GM12878 (cell line): ENCODE results near the gene CRACDL. TPM values are rescaled to one million over a fixed set of nuclear protein-coding genes. Genes with fewer than 3 reads are reported as not detected.

Experiments
- ATAC-seq: fragments of 200-7000 bp; cut with Tn5 transposase; 3 replicates; pipeline ENCODE4 v1.9.1; 2020; ENCODE audit warnings: mild to moderate bottlenecking, moderate library complexity
- BruUV-seq: library from RNA; stranded (reverse); fragments of 400-500 nt; replicated peaks from 2 replicates; lab custom pipeline; 2021; lab: Mats Ljungman, UMichigan
- CTCF ChIA-PET: fragments of 300-600 bp; sonication (Branson Sonifier 250); formaldehyde crosslinking; extraction: SDS; loops from one replicate; lab custom pipeline; 2021; ENCODE audit warnings: inconsistent platforms; lab: Yijun Ruan, JAX
- POLR2A ChIA-PET: fragments of 350-600 bp; formaldehyde crosslinking; extraction: SDS; loops from one replicate; lab custom pipeline; 2021; ENCODE audit warnings: inconsistent platforms; lab: Charles Lee
- RAD21 ChIA-PET: fragments of 300-600 bp; sonication (Branson Sonifier 250); formaldehyde crosslinking; loops from one replicate; lab custom pipeline; 2023; ENCODE audit warnings: antibody characterized with exemption; ENCODE audit not compliant: unreplicated experiment; lab: Charles Lee
- SMC1A ChIA-PET: fragments of 300-600 bp; sonication (Branson Sonifier 250); formaldehyde crosslinking; loops from one replicate; lab custom pipeline; 2023; ENCODE audit not compliant: unreplicated experiment, uncharacterized antibody; lab: Charles Lee
- DNase-seq: peaks from one replicate; pipeline ENCODE4 v3.0.0-alpha.2; 2011; ENCODE audit warnings: low read depth, low spot score
- FAIRE-seq: peaks from 3 replicates; lab custom pipeline; 2011; peaks lifted over from hg19 to GRCh38; lab: Jason Lieb, UNC
- H2AFZ ChIP-seq: 2 replicates; pipeline ENCODE4 v1.6.0; 2011; ENCODE audit warnings: low read depth, low read length, control low read depth; ENCODE audit not compliant: control insufficient read depth
- H3K27ac ChIP-seq: 2 replicates; pipeline ENCODE4 v1.5.1; 2011; ENCODE audit warnings: control low read depth; ENCODE audit not compliant: control insufficient read depth, insufficient read depth
- H3K27me3 ChIP-seq, 2 experiments: replicated peaks in 1 of 2; 2 replicates each; pipeline versions ENCODE4 v1.6.0 to v1.6.1; 2011; ENCODE audit warnings: low read length in 1 of 2; ENCODE audit not compliant: control insufficient read depth in 2 of 2, insufficient read depth in 2 of 2
- H3K36me3 ChIP-seq, 2 experiments: 2 replicates each; pipeline ENCODE4 v1.5.1; 2011; ENCODE audit warnings: low read length in 1 of 2; ENCODE audit not compliant: control insufficient read depth in 2 of 2, insufficient read depth in 2 of 2
- H3K4me1 ChIP-seq: 2 replicates; pipeline ENCODE4 v1.6.1; 2011; ENCODE audit warnings: mild to moderate bottlenecking, low read length, moderate library complexity, mixed read lengths; ENCODE audit not compliant: control insufficient read depth, insufficient read depth
- H3K4me2 ChIP-seq: 2 replicates; pipeline ENCODE4 v1.6.0; 2011; ENCODE audit warnings: control low read depth; ENCODE audit not compliant: control insufficient read depth, insufficient read depth
- H3K4me3 ChIP-seq: fragments of 200-600 bp; sonication (generic); 2 replicates; pipeline ENCODE4 v1.5.1; 2016
- H3K79me2 ChIP-seq: 2 replicates; pipeline ENCODE4 v1.6.0; 2011; ENCODE audit warnings: low read length; ENCODE audit not compliant: control insufficient read depth, insufficient read depth
- H3K9ac ChIP-seq: 2 replicates; pipeline ENCODE4 v1.8.0; 2011; ENCODE audit warnings: low read length, control low read depth, mixed read lengths; ENCODE audit not compliant: control insufficient read depth, insufficient read depth
- H3K9me3 ChIP-seq: replicated peaks from 3 replicates; pipeline ENCODE4 v1.5.1; 2011; ENCODE audit warnings: mild to moderate bottlenecking, low read length; ENCODE audit not compliant: control insufficient read depth, insufficient read depth
- H4K20me1 ChIP-seq: 2 replicates; pipeline ENCODE4 v1.6.0; 2011; ENCODE audit not compliant: control insufficient read depth, insufficient read depth
- CBFB ChIP-seq: IDR thresholded peaks from 2 replicates; pipeline ENCODE4 v1.6.1; 2016; ENCODE audit warnings: antibody characterized with exemption, low read depth
- CREM ChIP-seq: IDR thresholded peaks from 2 replicates; pipeline ENCODE4 v1.6.1; 2014; ENCODE audit warnings: antibody characterized with exemption, low read depth
- GATAD2B ChIP-seq: fragments of 450-650 bp; conservative IDR thresholded peaks from 2 replicates; pipeline ENCODE4 v1.6.1; 2017; ENCODE audit warnings: low read depth, mild to moderate bottlenecking, moderate library complexity
- JUNB ChIP-seq: IDR thresholded peaks from 2 replicates; pipeline ENCODE4 v1.6.1; 2016; ENCODE audit warnings: antibody characterized with exemption, mild to moderate bottlenecking
- JUND ChIP-seq: IDR thresholded peaks from 2 replicates; pipeline ENCODE4 v1.6.1; 2012; ENCODE audit warnings: low read depth, mild to moderate bottlenecking, low read length, improper control_type of control experiment, moderate library complexity
- LARP7 ChIP-seq: fragments of 450-650 bp; IDR thresholded peaks from 2 replicates; pipeline ENCODE4 v1.6.1; 2017; ENCODE audit warnings: mild to moderate bottlenecking
- MLLT1 ChIP-seq: fragments of 450-650 bp; IDR thresholded peaks from 2 replicates; pipeline ENCODE4 v1.6.1; 2016; ENCODE audit warnings: mild to moderate bottlenecking
- NBN ChIP-seq: fragments of 450-650 bp; IDR thresholded peaks from 2 replicates; pipeline ENCODE4 v1.6.1; 2016
- PBX3 ChIP-seq: IDR thresholded peaks from 2 replicates; pipeline ENCODE4 v1.6.1; 2011; ENCODE audit warnings: mild to moderate bottlenecking, low read depth, low read length, moderate library complexity; ENCODE audit not compliant: insufficient replicate concordance
- POU2F2 ChIP-seq: IDR thresholded peaks from 3 replicates; pipeline ENCODE4 v1.6.1; 2011; ENCODE audit warnings: low read depth, mild to moderate bottlenecking, low read length, borderline replicate concordance
- REST ChIP-seq: IDR thresholded peaks from 2 replicates; pipeline ENCODE4 v1.6.1; 2012; ENCODE audit warnings: mild to moderate bottlenecking, low read depth, low read length
- RFX5 ChIP-seq: IDR thresholded peaks from 2 replicates; pipeline ENCODE4 v1.6.1; 2011; ENCODE audit warnings: low read depth, low read length, improper control_type of control experiment
- SMARCA5 ChIP-seq: fragments of 450-650 bp; IDR thresholded peaks from 2 replicates; pipeline ENCODE4 v1.6.1; 2017; ENCODE audit warnings: mild to moderate bottlenecking
- SREBF1 ChIP-seq: IDR thresholded peaks from 2 replicates; pipeline ENCODE4 v1.6.1; 2012; ENCODE audit warnings: mild to moderate bottlenecking, low read length
- SREBF2 ChIP-seq: IDR thresholded peaks from 2 replicates; pipeline ENCODE4 v1.6.1; 2012; ENCODE audit warnings: mild to moderate bottlenecking, low read length
- SRF ChIP-seq, 2 experiments: IDR thresholded peaks; 2 replicates each; pipeline ENCODE4 v1.6.1; 2011; ENCODE audit warnings: low read depth in 2 of 2, low read length in 2 of 2, mild to moderate bottlenecking in 1 of 2, moderate library complexity in 1 of 2
- SUZ12 ChIP-seq: fragments of 200-600 bp; sonication (generic); IDR thresholded peaks from one replicate; pipeline ENCODE4 v1.6.1; 2018; ENCODE audit warnings: antibody characterized with exemption, mild to moderate bottlenecking; ENCODE audit not compliant: unreplicated experiment
- TBL1XR1 ChIP-seq: IDR thresholded peaks from 2 replicates; pipeline ENCODE4 v1.6.1; 2012; ENCODE audit warnings: low read depth, low read length, improper control_type of control experiment
- TCF7 ChIP-seq: IDR thresholded peaks from 2 replicates; pipeline ENCODE4 v1.6.1; 2014; ENCODE audit warnings: antibody characterized with exemption, borderline replicate concordance
- ZNF24 ChIP-seq: fragments of 450-650 bp; IDR thresholded peaks from 2 replicates; pipeline ENCODE4 v1.6.1; 2017; ENCODE audit warnings: antibody characterized with exemption, mild to moderate bottlenecking
- WGBS: methylation state at CpG from one replicate; pipeline ENCODE4 v1.1.6; 2016; ENCODE audit warnings: low lambda C conversion rate; ENCODE audit not compliant: insufficient replicate concordance, insufficient coverage; ENCODE audit errors: missing lambda C conversion rate; 5-methylcytosine and 5-hydroxymethylcytosine counted together
- in situ Hi-C: fragments of 300-500 bp; cut with MboI; formaldehyde crosslinking; loops from 9 replicates; pipeline ENCODE4 v1.14.3; 2018; ENCODE audit warnings: mixed read lengths
- intact Hi-C: fragments of 100-400 bp; cut with micrococcal nuclease; formaldehyde crosslinking; loops from one replicate; pipeline ENCODE4 v1.14.2; 2022; ENCODE audit not compliant: unreplicated experiment
- polyA plus RNA-seq, 11 experiments: library from polyadenylated mRNA; depleted of rRNA in 4 of 11; unstranded in 6 of 11; stranded (reverse) in 5 of 11; fragments of >200 nt; fragmentation: Nextera tagmentation in 4 of 11; fragmentation: Illumina TruSeq in 1 of 11; extraction: Ambion mirVana in 4 of 11; extraction: Trizol in 1 of 11; gene quantifications; 1 replicate in 1 of 11; 2 replicates in 10 of 11; pipeline versions ENCODE4 v1.2.1 to v1.2.3, GENCODE V29; 2011 to 2016; ENCODE audit warnings: inconsistent platforms in 2 of 11, missing spikeins in 2 of 11, low read depth in 1 of 11
- total RNA-seq, 4 experiments: library from RNA; depleted of rRNA in 3 of 4; stranded (reverse); fragments of >200 nt in 3 of 4; fragmentation: Illumina TruSeq in 1 of 4; extraction: Trizol in 1 of 4; gene quantifications; 2 replicates each; pipeline versions ENCODE4 v1.2.1 to v1.2.3, GENCODE V29; 2013 to 2021

Gene CRACDL
- total and polyA plus RNA-seq, 10 of the 15 experiments (the other 5 are each of a cell fraction or from before 2014, with no cell fraction given): 0.03 to 0.72 (median 0.14) TPM

- 44% methylated on average over 7 of the region's 7 CpGs for WGBS
- no peak overlapping the region for H3K4me3 ChIP-seq
- no peaks in the 10 kb centered on the region for H3K4me1 ChIP-seq
- no peak for ATAC-seq
- no peak for DNase-seq
- H3K4me2 ChIP-seq: no peak overlapping the region
- no peak overlapping the region for H3K9ac ChIP-seq
- ChIA-PET POLR2A (no interaction called here), CTCF (no interaction called here), SMC1A (interaction anchor here (0.6 kb wide), 1 partner anchor 917 kb away, joined by 3 read pairs; no protein-coding TSS in a partner anchor), RAD21 (no interaction called here)
- H3K79me2 ChIP-seq: no peaks in the 10 kb centered on the region
- no peaks in the 10 kb centered on the region for H3K36me3 ChIP-seq
- intact Hi-C loops (no loop called here), in situ Hi-C loops (no loop called here)
- no peaks in the 10 kb centered on the region for H4K20me1 ChIP-seq
- no TSS peak for BruUV-seq
- H2AFZ ChIP-seq: no peak overlapping the region
- no peak overlapping the region for H3K27ac ChIP-seq
- no peaks in the 10 kb centered on the region for H3K9me3 ChIP-seq
- no peaks in the 10 kb centered on the region for H3K27me3 ChIP-seq
- TF ChIP-seq JUNB (no peak), REST (no peak), TBL1XR1 (no peak), SRF (IDR thresholded peaks at IDR 0.05; ENCODE audit: low read depth in 2 of 2, low read length in 2 of 2) (no peak), ZNF24 (no peak), POU2F2 (no peak), GATAD2B (no peak), SREBF2 (no peak), RFX5 (no peak), SUZ12 (no peak), LARP7 (no peak), PBX3 (no peak), NBN (no peak), SREBF1 (no peak), JUND (no peak), MLLT1 (no peak), SMARCA5 (no peak), CBFB (no peak), CREM (no peak), TCF7 (no peak)
- FAIRE-seq: no peak
Measured at GRCh38 chr2:98959810-98960507, 23.9 kb upstream of the CRACDL start.
